ENCODE results near the gene SPEG.

GRCh38 chr2:219437141-219437540, 2.5 kb downstream of the SPEG start:
- TF ChIP-seq EZH2phosphoT487 (IDR thresholded peaks at IDR 0.05; ENCODE audit: unreplicated experiment) (no peak), REST (IDR thresholded peaks at IDR 0.05; ENCODE audit: unreplicated experiment) (no peak), JUNB (IDR thresholded peaks at IDR 0.05; ENCODE audit: unreplicated experiment) (no peak), POLR2AphosphoS5 (IDR thresholded peaks at IDR 0.05; ENCODE audit: low read depth) (no peak), CTCF (conservative IDR thresholded peaks at IDR 0.05; ENCODE audit: low read depth in 2 of 2) (no peak), CREB1 (CRISPR knock-in tag; IDR thresholded peaks at IDR 0.05; ENCODE audit: low read depth) (no peak)

Data from GM23338 (cell line).